NCI-H524 treated with DMSO at 0.1 percent for 48 hours (cell line): ENCODE measurements around the gene RTKN2.

Experiments used
- DNase-seq: peaks from one replicate; lab custom pipeline; 2025; lab: John Stamatoyannopoulos, UW

RTKN2 gene

GRCh38 chr10:62224606-62225005 lies 44.0 kb downstream of the RTKN2 start:
- DNase-seq = no peak

GRCh38 chr10:62217683-62218082 lies 51.0 kb downstream of the RTKN2 start:
- DNase-seq = no peak

GRCh38 chr10:62214364-62214874 lies 54.2 kb downstream of the RTKN2 start:
- DNase-seq = no peak

GRCh38 chr10:62205750-62206399 lies 62.8 kb downstream of the RTKN2 start:
- DNase-seq = no peak

GRCh38 chr10:62199584-62199983 lies 69.1 kb downstream of the RTKN2 start:
- DNase-seq = no peak

- DNase-seq = no peak
Measured at GRCh38 chr10:62196528-62196927, 72.1 kb downstream of the RTKN2 start.

GRCh38 chr10:62195675-62195926 lies 73.0 kb downstream of the RTKN2 start:
- DNase-seq = no peak

GRCh38 chr10:62194924-62195674 lies 73.5 kb downstream of the RTKN2 start:
- DNase-seq = no peak

GRCh38 chr10:62193479-62193878 lies 75.2 kb downstream of the RTKN2 start:
- DNase-seq = no peak

- DNase-seq = no peak
Measured at GRCh38 chr10:62189131-62189530, 79.5 kb downstream of the RTKN2 start.

- DNase-seq = no peak
Measured at GRCh38 chr10:62188021-62188616, 80.5 kb downstream of the RTKN2 start.

- no peak for DNase-seq
Measured at GRCh38 chr10:62186999-62187675, 81.5 kb downstream of the RTKN2 start.

- DNase-seq = no peak
Measured at GRCh38 chr10:62185919-62186692, 82.5 kb downstream of the RTKN2 start.

- DNase-seq = no peak
Measured at GRCh38 chr10:62183857-62184795, 84.5 kb downstream of the RTKN2 start.

- DNase-seq = no peak
Measured at GRCh38 chr10:62183442-62183841, 85.2 kb downstream of the RTKN2 start.

- DNase-seq = no peak
Measured at GRCh38 chr10:62182595-62182994, 86.0 kb downstream of the RTKN2 start.

- no peak for DNase-seq
Measured at GRCh38 chr10:62182171-62182570, 86.5 kb downstream of the RTKN2 start.

- DNase-seq = no peak
Measured at GRCh38 chr10:62180677-62181076, 88.0 kb downstream of the RTKN2 start.

GRCh38 chr10:62178568-62178967 lies 90.1 kb downstream of the RTKN2 start:
- no peak for DNase-seq

- no peak for DNase-seq
Measured at GRCh38 chr10:62177111-62177510, 91.5 kb downstream of the RTKN2 start.

- no peak for DNase-seq
Measured at GRCh38 chr10:62175251-62175650, 93.4 kb downstream of the RTKN2 start.
